Upper lobe of left lung (tissue), 4 donors: ENCODE measurements around the gene DNAH3.

Source experiments
- CTCF ChIP-seq, 6 experiments: fragments of 450-650 bp in 4 of 6; fragments of 200-600 bp in 2 of 6; sonication (generic) in 2 of 6; IDR thresholded peaks; one replicate each; pipeline ENCODE4 v1.5.1; 2016 to 2019; ENCODE audit warnings: antibody characterized with exemption in 6 of 6
- EP300 ChIP-seq, 4 donors: sonication (generic); formaldehyde crosslinking; IDR thresholded peaks; one replicate each; pipeline ENCODE4 v1.5.1; 2017; ENCODE audit warnings: antibody characterized with exemption in 4 of 4, control low read depth in 2 of 4
- POLR2A ChIP-seq, 4 donors: fragments of 450-650 bp; IDR thresholded peaks; one replicate each; pipeline ENCODE4 v1.5.1; 2016 to 2017; ENCODE audit warnings: antibody characterized with exemption in 4 of 4, mild to moderate bottlenecking in 2 of 4
- POLR2AphosphoS5 ChIP-seq, 2 donors: sonication (generic); formaldehyde crosslinking; IDR thresholded peaks; one replicate each; pipeline ENCODE4 v1.5.1; 2017; ENCODE audit warnings: antibody characterized with exemption in 2 of 2

- TF ChIP-seq CTCF (IDR thresholded peaks at IDR 0.05) (no peak), POLR2AphosphoS5 (IDR thresholded peaks at IDR 0.05) (no peak), EP300 (IDR thresholded peaks at IDR 0.05) (no peak), POLR2A (IDR thresholded peaks at IDR 0.05) (no peak)
These were observed 46.4 kb downstream of the DNAH3 start for GRCh38 chr16:21103941-21104860.
